CD4-positive, alpha-beta memory T cell (primary cell): ENCODE results near the gene BANF2. TPM values are rescaled to one million over a fixed set of nuclear protein-coding genes. Genes with fewer than 3 reads are reported as not detected.

Source experiments
- CTCF ChIA-PET: fragments of 350-600 bp; sonication (Branson Sonifier 250); formaldehyde crosslinking; loops from one replicate; lab custom pipeline; 2021; ENCODE audit warnings: inconsistent platforms; ENCODE audit not compliant: partially characterized antibody; lab: Charles Lee
- POLR2A ChIA-PET: fragments of 350-600 bp; sonication (Branson Sonifier 250); formaldehyde crosslinking; loops from one replicate; lab custom pipeline; 2021; ENCODE audit not compliant: partially characterized antibody; lab: Charles Lee
- DNase-seq, 5 donors: peaks; one replicate each; pipeline versions ENCODE4 v3.0.0 to v3.0.0-alpha.2; 2020 to 2022; ENCODE audit warnings: mixed read lengths in 1 of 5
- H3K27ac ChIP-seq: one replicate; pipeline ENCODE4 v1.7.0; 2013; ENCODE audit warnings: low read depth, low read length
- H3K27me3 ChIP-seq: 2 replicates; pipeline ENCODE4 v1.7.0; 2013; ENCODE audit warnings: mild to moderate bottlenecking, low read length, moderate library complexity; ENCODE audit not compliant: insufficient read depth
- H3K36me3 ChIP-seq: 2 replicates; pipeline ENCODE4 v1.7.0; 2013; ENCODE audit warnings: mild to moderate bottlenecking, low read length, moderate library complexity; ENCODE audit not compliant: insufficient read depth
- H3K4me1 ChIP-seq: 2 replicates; pipeline ENCODE4 v1.7.0; 2013; ENCODE audit warnings: mild to moderate bottlenecking, low read length, moderate library complexity; ENCODE audit not compliant: insufficient read depth
- H3K4me3 ChIP-seq, 2 donors: one replicate each; pipeline ENCODE4 v1.7.0; 2013; ENCODE audit warnings: low read length in 2 of 2, mild to moderate bottlenecking in 1 of 2
- H3K9me3 ChIP-seq, 2 donors: one replicate each; pipeline ENCODE4 v1.7.0; 2013; ENCODE audit warnings: low read length in 2 of 2, control low read depth in 1 of 2; ENCODE audit not compliant: control insufficient read depth in 1 of 2
- H3K27ac Mint-ChIP-seq, 7 donors: one replicate each; pipeline ENCODE4 v1.8.0; 2020 to 2021; ENCODE audit warnings: mixed read lengths in 7 of 7, mild to moderate bottlenecking in 6 of 7, inconsistent platforms in 3 of 7, moderate library complexity in 3 of 7
- H3K27me3 Mint-ChIP-seq, 2 donors: one replicate each; pipeline ENCODE4 v1.8.0; 2020 to 2021; ENCODE audit warnings: mixed read lengths in 2 of 2
- H3K36me3 Mint-ChIP-seq, 2 donors: one replicate each; pipeline ENCODE4 v1.8.0; 2020 to 2021; ENCODE audit warnings: mixed read lengths in 2 of 2, inconsistent platforms in 1 of 2, mild to moderate bottlenecking in 1 of 2
- H3K4me1 Mint-ChIP-seq, 4 donors: one replicate each; pipeline ENCODE4 v1.8.0; 2020 to 2021; ENCODE audit warnings: mixed read lengths in 4 of 4, mild to moderate bottlenecking in 1 of 4
- H3K4me3 Mint-ChIP-seq, 8 donors: one replicate each; pipeline ENCODE4 v1.8.0; 2020 to 2021; ENCODE audit warnings: mixed read lengths in 8 of 8, mild to moderate bottlenecking in 7 of 8, moderate library complexity in 6 of 8, inconsistent platforms in 3 of 8
- H3K9me3 Mint-ChIP-seq, 8 donors: one replicate each; pipeline ENCODE4 v1.8.0; 2020 to 2021; ENCODE audit warnings: mixed read lengths in 8 of 8, mild to moderate bottlenecking in 5 of 8, inconsistent platforms in 3 of 8, moderate library complexity in 1 of 8
- intact Hi-C: fragments of 100-400 bp; cut with micrococcal nuclease; formaldehyde crosslinking; loops from one replicate; pipeline ENCODE4 v1.15.1; 2023
- polyA plus RNA-seq, 2 donors: library from polyadenylated mRNA; unstranded; fragments of 300-500 nt; fragmentation: Illumina TruSeq; gene quantifications; one replicate each; pipeline ENCODE4 v1.2.3, GENCODE V29; 2021
- total RNA-seq, 2 experiments: library from RNA; stranded (reverse); gene quantifications; one replicate each; pipeline ENCODE4 v1.2.3, GENCODE V29; 2021

BANF2 gene
- total and polyA plus RNA-seq, 4 experiments from 2014 or later = not detected

- CTCF ChIA-PET = interaction anchor here (0.9 to 6.3 kb wide), 45 partner anchors 8 to 605 kb away, joined by 3 to 53 read pairs (median 4); partner anchors contain the start of genes BANF2, DSTN, MGME1 and SNX5
- Mint-ChIP-seq H3K4me1 (peaks cover 10 to 28% (median 20%) of the 10 kb centered on the region in 4 donors), H3K9me3 (peaks cover 0 to 7% (median 2%) of the 10 kb centered on the region in 8 donors), H3K27ac (peak overlapping the region; percentile 71 to 96 (median 87)), H3K36me3 (peaks cover 0 to 10% of the 10 kb centered on the region in 2 donors), H3K4me3 (peak overlapping the region; percentile 81 to 94 (median 88)), H3K27me3 (peaks cover 22 to 30% of the 10 kb centered on the region in 2 donors)
- intact Hi-C loops = loop anchor here (1.0 to 2.0 kb wide), 11 partner anchors 72 to 824 kb away; partner anchors contain the start of genes DSTN, KAT14, MGME1 and PET117
- Histone ChIP-seq H3K27ac (peak overlapping the region; percentile 63), H3K4me1 (peaks cover 22% of the 10 kb centered on the region), H3K9me3 (no peaks in the 10 kb centered on the region), H3K27me3 (peaks cover 6% of the 10 kb centered on the region), H3K4me3 (peak overlapping the region; percentile 79 to 81), H3K36me3 (no peaks in the 10 kb centered on the region)
- DNase-seq = no peak
- POLR2A ChIA-PET = interaction anchor here (0.6 to 4.2 kb wide), 21 partner anchors 9 to 1112 kb away, joined by 3 to 77 read pairs (median 4); partner anchors contain the start of genes BFSP1, DSTN, DZANK1 and KAT14
Measured at GRCh38 chr20:17682889-17683198, 16.9 kb upstream of the BANF2 start.

GRCh38 chr20:17683218-17684076 is 16.3 kb upstream of the BANF2 start:
- Histone ChIP-seq H3K4me3 (peak overlapping the region in 1 of 2 donors; percentile 79), H3K36me3 (no peaks in the 10 kb centered on the region), H3K27ac (no peak overlapping the region), H3K4me1 (peaks cover 22% of the 10 kb centered on the region), H3K9me3 (no peaks in the 10 kb centered on the region), H3K27me3 (peaks cover 6% of the 10 kb centered on the region)
- peak overlapping the region in 3 of 7 donors; percentile 35 to 86 (median 83) for H3K27ac Mint-ChIP-seq
- ChIA-PET CTCF (interaction anchor here (0.9 to 6.3 kb wide), 37 partner anchors 8 to 604 kb away, joined by 3 to 53 read pairs (median 4); partner anchors contain the start of genes BANF2, DSTN, MGME1 and SNX5), POLR2A (interaction anchor here (0.6 to 4.2 kb wide), 14 partner anchors 8 to 824 kb away, joined by 3 to 77 read pairs (median 6); partner anchors contain the start of genes BFSP1, DSTN, KAT14 and MGME1)
- H3K27me3 Mint-ChIP-seq = peaks cover 24 to 31% of the 10 kb centered on the region in 2 donors
- no peak for DNase-seq
- intact Hi-C loops = loop anchor here (2.0 kb wide), 4 partner anchors 73 to 823 kb away; partner anchors contain the start of genes KAT14, PET117 and SEC23B
- H3K9me3 Mint-ChIP-seq = peaks cover 0 to 7% (median 2%) of the 10 kb centered on the region in 8 donors
- peaks cover 0 to 5% of the 10 kb centered on the region in 2 donors for H3K36me3 Mint-ChIP-seq
- H3K4me1 Mint-ChIP-seq = peaks cover 10 to 28% (median 19%) of the 10 kb centered on the region in 4 donors
- peak overlapping the region in 7 of 8 donors; percentile 75 to 94 (median 89) for H3K4me3 Mint-ChIP-seq

GRCh38 chr20:17684077-17684888 is 15.5 kb upstream of the BANF2 start:
- intact Hi-C loops = no loop called here
- Mint-ChIP-seq H3K4me1 (peaks cover 10 to 28% (median 19%) of the 10 kb centered on the region in 4 donors), H3K9me3 (peaks cover 0 to 7% (median 2%) of the 10 kb centered on the region in 8 donors), H3K27me3 (peaks cover 26 to 31% of the 10 kb centered on the region in 2 donors), H3K27ac (peak overlapping the region in 1 of 7 donors; percentile 86), H3K36me3 (peaks cover 0 to 2% of the 10 kb centered on the region in 2 donors), H3K4me3 (peak overlapping the region in 2 of 8 donors; percentile 1 to 2)
- H3K27ac ChIP-seq = no peak overlapping the region
- peaks cover 22% of the 10 kb centered on the region for H3K4me1 ChIP-seq
- H3K4me3 ChIP-seq = no peak overlapping the region
- ChIA-PET CTCF (interaction anchor here (2.8 to 6.3 kb wide), 3 partner anchors 214 to 313 kb away, joined by 22 to 53 read pairs (median 28); partner anchors contain the start of genes MGME1 and SNX5), POLR2A (interaction anchor here (4.2 kb wide), 1 partner anchor 283 kb away, joined by 77 read pairs; the partner anchor contains the start of genes MGME1 and SNX5)
- H3K9me3 ChIP-seq = no peaks in the 10 kb centered on the region
- DNase-seq = no peak
- no peaks in the 10 kb centered on the region for H3K36me3 ChIP-seq
- peaks cover 9% of the 10 kb centered on the region for H3K27me3 ChIP-seq

- Histone ChIP-seq H3K4me3 (no peak overlapping the region), H3K27me3 (peaks cover 10% of the 10 kb centered on the region), H3K9me3 (no peaks in the 10 kb centered on the region), H3K27ac (no peak overlapping the region), H3K36me3 (no peaks in the 10 kb centered on the region), H3K4me1 (peaks cover 16% of the 10 kb centered on the region)
- peaks cover 0 to 2% of the 10 kb centered on the region in 2 donors for H3K36me3 Mint-ChIP-seq
- H3K4me3 Mint-ChIP-seq = no peak overlapping the region
- POLR2A ChIA-PET = no interaction called here
- CTCF ChIA-PET = no interaction called here
- intact Hi-C loops = no loop called here
- peaks cover 8 to 19% (median 13%) of the 10 kb centered on the region in 4 donors for H3K4me1 Mint-ChIP-seq
- no peak for DNase-seq
- H3K27me3 Mint-ChIP-seq = peaks cover 28 to 34% of the 10 kb centered on the region in 2 donors
- H3K27ac Mint-ChIP-seq = no peak overlapping the region
- H3K9me3 Mint-ChIP-seq = peaks cover 0 to 7% (median 3%) of the 10 kb centered on the region in 8 donors
Measured at GRCh38 chr20:17685168-17685567, 14.6 kb upstream of the BANF2 start.

- Histone ChIP-seq H3K4me1 (peaks cover 7% of the 10 kb centered on the region), H3K27me3 (peaks cover 16% of the 10 kb centered on the region), H3K36me3 (no peaks in the 10 kb centered on the region), H3K4me3 (no peak overlapping the region), H3K9me3 (no peaks in the 10 kb centered on the region), H3K27ac (no peak overlapping the region)
- intact Hi-C loops = no loop called here
- peaks cover 0 to 12% (median 5%) of the 10 kb centered on the region in 8 donors for H3K9me3 Mint-ChIP-seq
- H3K4me3 Mint-ChIP-seq = no peak overlapping the region
- no peak for DNase-seq
- H3K27ac Mint-ChIP-seq = no peak overlapping the region
- ChIA-PET POLR2A (no interaction called here), CTCF (no interaction called here)
- H3K4me1 Mint-ChIP-seq = peaks cover 3 to 6% (median 4%) of the 10 kb centered on the region in 4 donors
- peaks cover 43 to 46% of the 10 kb centered on the region in 2 donors for H3K27me3 Mint-ChIP-seq
- no peaks in the 10 kb centered on the region for H3K36me3 Mint-ChIP-seq
Measured at GRCh38 chr20:17687800-17688199, 12.0 kb upstream of the BANF2 start.

GRCh38 chr20:17688965-17689364 is 10.8 kb upstream of the BANF2 start:
- no peaks in the 10 kb centered on the region for H3K4me1 Mint-ChIP-seq
- Histone ChIP-seq H3K4me3 (no peak overlapping the region), H3K27me3 (peaks cover 16% of the 10 kb centered on the region), H3K4me1 (no peaks in the 10 kb centered on the region), H3K9me3 (no peaks in the 10 kb centered on the region), H3K27ac (no peak overlapping the region), H3K36me3 (no peaks in the 10 kb centered on the region)
- intact Hi-C loops = no loop called here
- CTCF ChIA-PET = no interaction called here
- no peaks in the 10 kb centered on the region for H3K36me3 Mint-ChIP-seq
- H3K9me3 Mint-ChIP-seq = peaks cover 0 to 12% (median 5%) of the 10 kb centered on the region in 8 donors
- no peak for DNase-seq
- POLR2A ChIA-PET = no interaction called here
- peaks cover 42 to 50% of the 10 kb centered on the region in 2 donors for H3K27me3 Mint-ChIP-seq
- no peak overlapping the region for H3K27ac Mint-ChIP-seq
- H3K4me3 Mint-ChIP-seq = no peak overlapping the region
